Measurements from ENCODE around the gene STMN3.

Gene STMN3

GRCh38 chr20:63626424-63627128, 26.6 kb downstream of the STMN3 start, which contains the start of gene GMEB2:
TSS of gene GMEB2 (minus strand) at chr20:63627101. CDS start at chr20:63619397, 7,704 bp downstream.
- Histone ChIP-seq H3K27me3 (ENCODE audit: insufficient read depth, poor library complexity, severe bottlenecking) (no peaks in the 10 kb centered on the region), H3K4me3 (replicated peaks; ENCODE audit: insufficient read depth, low read length) (peak within 1 kb of the TSS; percentile 78), H3K27ac (replicated peaks) (peak within 1 kb of the TSS; percentile 97)
- TF ChIP-seq, protein P1, sequence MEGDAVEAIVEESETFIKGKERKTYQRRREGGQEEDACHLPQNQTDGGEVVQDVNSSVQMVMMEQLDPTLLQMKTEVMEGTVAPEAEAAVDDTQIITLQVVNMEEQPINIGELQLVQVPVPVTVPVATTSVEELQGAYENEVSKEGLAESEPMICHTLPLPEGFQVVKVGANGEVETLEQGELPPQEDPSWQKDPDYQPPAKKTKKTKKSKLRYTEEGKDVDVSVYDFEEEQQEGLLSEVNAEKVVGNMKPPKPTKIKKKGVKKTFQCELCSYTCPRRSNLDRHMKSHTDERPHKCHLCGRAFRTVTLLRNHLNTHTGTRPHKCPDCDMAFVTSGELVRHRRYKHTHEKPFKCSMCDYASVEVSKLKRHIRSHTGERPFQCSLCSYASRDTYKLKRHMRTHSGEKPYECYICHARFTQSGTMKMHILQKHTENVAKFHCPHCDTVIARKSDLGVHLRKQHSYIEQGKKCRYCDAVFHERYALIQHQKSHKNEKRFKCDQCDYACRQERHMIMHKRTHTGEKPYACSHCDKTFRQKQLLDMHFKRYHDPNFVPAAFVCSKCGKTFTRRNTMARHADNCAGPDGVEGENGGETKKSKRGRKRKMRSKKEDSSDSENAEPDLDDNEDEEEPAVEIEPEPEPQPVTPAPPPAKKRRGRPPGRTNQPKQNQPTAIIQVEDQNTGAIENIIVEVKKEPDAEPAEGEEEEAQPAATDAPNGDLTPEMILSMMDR (IDR thresholded peaks at IDR 0.05; ENCODE audit: insufficient read depth, low read length): no peak
- no peak for TF ChIP-seq GABPA (IDR thresholded peaks at IDR 0.05; ENCODE audit: low read depth)
- no peak for TF ChIP-seq SPI1 (IDR thresholded peaks at IDR 0.05; ENCODE audit: borderline replicate concordance, low read depth)
- no peak for TF ChIP-seq REST (IDR thresholded peaks at IDR 0.05; ENCODE audit: insufficient replicate concordance, low read depth)
- peak; percentile 60; the same call in 1 of the 2 replicates for TF ChIP-seq POLR2AphosphoS5 (IDR thresholded peaks at IDR 0.05; ENCODE audit: low read depth)
- peak; percentile 64 to 71 for DNase-seq (ENCODE audit: low read depth in 1 of 2, low spot score in 1 of 2)

GRCh38 chr20:63625771-63626423, 27.3 kb downstream of the STMN3 start:
- H3K4me3 ChIP-seq (replicated peaks; ENCODE audit: insufficient read depth, low read length): peak overlapping the region; percentile 63
- no peak for DNase-seq (ENCODE audit: low read depth in 1 of 2, low spot score in 1 of 2)
- TF ChIP-seq POLR2AphosphoS5 (IDR thresholded peaks at IDR 0.05; ENCODE audit: low read depth): no peak
- no peak for TF ChIP-seq SPI1 (IDR thresholded peaks at IDR 0.05; ENCODE audit: borderline replicate concordance, low read depth)
- no peak for TF ChIP-seq REST (IDR thresholded peaks at IDR 0.05; ENCODE audit: insufficient replicate concordance, low read depth)
- TF ChIP-seq GABPA (IDR thresholded peaks at IDR 0.05; ENCODE audit: low read depth): no peak
- TF ChIP-seq, protein P1 (IDR thresholded peaks at IDR 0.05; ENCODE audit: insufficient read depth, low read length): no peak
- peak overlapping the region; percentile 84 for H3K27ac ChIP-seq (replicated peaks)
- no peaks in the 10 kb centered on the region for H3K27me3 ChIP-seq (ENCODE audit: insufficient read depth, poor library complexity, severe bottlenecking)

DNA sequence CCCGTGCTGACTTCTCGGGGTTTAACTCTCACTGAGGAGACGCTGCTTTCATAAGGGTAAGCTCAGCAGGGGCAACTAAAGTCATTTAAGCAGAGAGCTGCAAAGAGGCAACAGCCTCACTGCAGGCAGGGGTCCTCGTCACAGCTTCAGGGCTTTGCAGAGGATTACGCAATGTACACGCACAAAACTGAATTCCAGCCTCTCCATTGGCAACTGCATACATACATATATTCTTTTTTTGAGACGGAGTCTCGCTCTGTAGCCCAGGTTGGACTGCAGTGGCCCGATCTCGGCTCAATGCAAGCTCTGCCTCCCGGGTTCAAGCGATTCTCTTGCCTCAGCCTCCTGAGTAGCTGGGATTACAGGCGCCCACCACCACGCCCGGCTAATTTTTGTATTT, 28.7 kb downstream of the STMN3 start:
- Histone ChIP-seq H3K4me3 (replicated peaks; ENCODE audit: insufficient read depth, low read length) (no peak overlapping the region), H3K27me3 (ENCODE audit: insufficient read depth, poor library complexity, severe bottlenecking) (no peaks in the 10 kb centered on the region), H3K27ac (replicated peaks) (no peak overlapping the region)
- DNase-seq (ENCODE audit: low read depth in 1 of 2, low spot score in 1 of 2): no peak
- TF ChIP-seq GABPA (IDR thresholded peaks at IDR 0.05; ENCODE audit: low read depth) (no peak), REST (IDR thresholded peaks at IDR 0.05; ENCODE audit: insufficient replicate concordance, low read depth) (no peak), SPI1 (IDR thresholded peaks at IDR 0.05; ENCODE audit: borderline replicate concordance, low read depth) (no peak), POLR2AphosphoS5 (IDR thresholded peaks at IDR 0.05; ENCODE audit: low read depth) (no peak)
- TF ChIP-seq, protein P1 (IDR thresholded peaks at IDR 0.05; ENCODE audit: insufficient read depth, low read length): no peak
